GM18519 (cell line): ENCODE results near the gene TINAG.
"Not testable (repeated sequence)": the region's sequence is repeated elsewhere in the genome, so short reads cannot be mapped to it uniquely, and the experiment has no call there.

ENCODE experiments used
- ATAC-seq: cut with Tn5 transposase; IDR thresholded peaks from one replicate; pipeline ENCODE4 v1.9.1; 2021; ENCODE audit warnings: mild to moderate bottlenecking, moderate library complexity; ENCODE audit not compliant: unreplicated experiment, low FRiP score

TINAG gene

DNA sequence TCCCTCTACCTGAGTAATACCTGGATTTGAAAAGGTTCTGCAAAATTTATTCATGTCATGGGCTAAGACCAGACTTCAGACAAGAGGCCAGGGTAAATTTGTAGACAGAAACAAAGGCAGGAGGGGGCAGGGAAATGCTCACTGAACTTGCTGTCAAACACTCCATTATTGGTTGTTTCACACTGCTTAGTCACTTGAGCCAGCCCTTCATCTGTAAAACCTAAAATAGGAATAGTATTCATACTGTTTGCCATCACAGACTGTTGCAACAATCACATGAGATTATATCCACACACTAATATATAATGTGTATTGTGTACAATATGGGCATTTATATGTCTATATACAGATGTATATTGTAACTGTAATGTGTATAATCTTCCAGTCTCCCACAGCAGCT is 6.5 kb upstream of the TINAG start:
- ATAC-seq, result no peak

- ATAC-seq, result no peak
Observed at GRCh38 chr6:54307439-54307910, 766 bp upstream of the TINAG start.

GRCh38 chr6:54308986-54309315 is 710 bp downstream of the TINAG start:
- ATAC-seq, result no peak

DNA sequence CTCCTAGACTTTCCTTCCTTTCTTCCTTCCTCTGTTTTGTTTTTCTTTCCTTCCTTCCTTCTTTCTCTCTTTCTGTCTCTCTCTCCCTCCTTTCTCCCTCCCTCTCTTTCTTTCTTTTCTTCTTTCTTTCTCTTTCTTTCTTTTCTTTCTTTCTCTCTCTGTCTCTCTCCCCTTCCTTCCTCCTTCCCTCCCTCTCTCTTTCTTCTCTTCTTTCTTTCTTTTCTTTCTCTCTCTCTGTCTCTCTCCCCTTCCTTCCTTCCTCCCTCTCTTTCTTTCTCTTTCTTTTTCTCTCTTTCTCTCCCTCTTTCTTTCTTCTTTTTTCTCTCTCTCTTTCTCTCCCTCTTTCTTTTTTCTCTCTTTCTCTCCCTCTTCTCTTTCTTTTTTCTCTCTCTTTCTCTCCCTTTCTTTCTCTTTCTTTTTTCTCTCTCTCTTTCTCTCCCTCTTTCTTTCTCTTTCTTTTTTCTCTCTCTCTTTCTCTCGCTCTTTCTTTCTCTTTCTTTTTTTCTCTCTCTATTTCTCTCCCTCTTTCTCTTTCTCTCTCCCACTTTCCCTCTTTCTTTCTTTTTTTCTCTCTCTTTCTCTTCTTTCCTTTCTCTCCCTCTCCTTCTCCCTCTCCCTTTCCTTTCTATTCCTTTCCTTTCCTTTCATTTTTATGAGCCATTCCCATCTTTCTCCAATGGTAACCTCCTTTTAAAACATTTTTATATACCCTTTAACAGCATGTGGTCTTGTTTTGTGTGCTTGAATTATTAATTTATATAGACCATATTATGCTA is 2.3 kb downstream of the TINAG start:
- ATAC-seq, result no peak

- no peak for ATAC-seq
Observed at GRCh38 chr6:54315656-54316055, 7.4 kb downstream of the TINAG start.

DNA sequence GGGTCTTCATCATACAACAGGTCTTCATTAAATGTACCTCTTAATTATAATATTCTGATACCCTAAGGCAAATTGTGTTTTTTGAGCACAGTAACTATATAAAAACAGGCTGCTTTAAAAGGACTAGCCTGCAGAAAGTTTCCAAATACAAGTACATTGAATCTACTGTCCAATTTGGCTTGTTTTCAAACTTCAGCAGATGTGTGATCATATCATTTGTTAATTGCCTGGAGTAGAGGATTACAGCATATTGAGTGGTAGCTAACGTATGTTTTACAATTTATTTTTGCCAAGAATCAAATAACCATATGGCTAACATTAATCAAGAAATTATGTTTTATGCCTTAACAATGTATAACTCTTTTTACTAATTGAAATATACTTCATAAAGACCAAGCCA is 12.6 kb downstream of the TINAG start:
- ATAC-seq, result no peak

- no peak for ATAC-seq
Observed at GRCh38 chr6:54327631-54328030, 19.4 kb downstream of the TINAG start.

DNA sequence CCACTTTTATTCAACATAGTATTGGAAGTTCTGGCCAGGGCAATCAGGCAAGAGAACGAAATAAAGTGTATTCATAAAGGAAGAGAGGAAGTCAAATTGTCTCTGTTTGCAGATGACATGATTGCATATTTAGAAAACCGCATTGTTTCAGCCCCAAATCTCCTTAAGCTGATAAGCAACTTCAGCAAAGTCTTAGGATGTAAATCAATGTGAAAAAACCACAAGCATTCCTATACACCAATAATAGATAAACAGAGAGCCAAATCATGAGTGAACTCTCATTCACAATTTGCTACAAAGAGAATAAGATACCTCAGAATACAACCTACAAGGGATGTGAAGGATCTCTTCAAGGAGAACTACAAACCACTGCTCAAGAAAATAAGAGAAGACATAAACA is 23.3 kb downstream of the TINAG start:
- not testable (repeated sequence) for ATAC-seq

- no peak for ATAC-seq
Observed at GRCh38 chr6:54335871-54336270, 27.6 kb downstream of the TINAG start.

- no peak for ATAC-seq
Observed at GRCh38 chr6:54353975-54354374, 45.7 kb downstream of the TINAG start.

DNA sequence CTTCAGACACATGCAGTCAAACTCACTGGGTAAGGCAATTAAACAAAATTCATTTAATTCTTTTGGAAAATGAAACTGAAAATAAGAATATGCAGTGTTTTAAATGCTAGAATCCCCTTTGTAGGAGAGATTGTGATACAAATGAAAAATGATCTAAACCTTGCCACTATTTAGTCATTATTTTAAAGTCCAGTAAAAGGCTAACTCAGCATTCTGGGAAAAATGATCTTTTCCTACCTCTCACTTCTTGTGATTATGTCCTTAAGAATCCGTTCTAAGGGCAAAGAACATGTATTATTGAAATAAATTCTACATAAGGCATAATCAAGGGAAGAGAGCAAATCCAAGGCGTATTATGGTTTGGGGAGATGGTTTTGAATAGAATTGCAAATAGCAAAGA is 46.4 kb downstream of the TINAG start:
- ATAC-seq, result no peak

- no peak for ATAC-seq
Observed at GRCh38 chr6:54357141-54357540, 48.9 kb downstream of the TINAG start.

DNA sequence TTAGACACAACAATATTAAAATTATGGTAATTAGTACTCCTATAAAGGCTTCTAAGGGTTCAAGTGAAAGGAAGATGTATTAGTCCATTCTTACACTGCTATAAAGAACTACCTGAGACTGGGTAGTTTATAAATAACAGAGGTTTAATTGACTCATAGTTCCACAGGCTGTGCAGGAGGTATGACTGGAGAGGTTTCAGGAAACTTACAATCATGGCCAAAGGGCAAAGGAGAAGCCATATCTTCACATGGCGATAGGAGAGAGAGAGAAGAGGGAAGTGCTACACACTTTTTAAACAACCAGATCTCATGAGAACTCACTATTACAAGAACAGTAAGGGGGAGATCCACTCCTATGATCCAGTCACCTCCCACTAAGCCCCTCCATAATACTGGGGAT is 52.9 kb downstream of the TINAG start:
- ATAC-seq, result no peak

DNA sequence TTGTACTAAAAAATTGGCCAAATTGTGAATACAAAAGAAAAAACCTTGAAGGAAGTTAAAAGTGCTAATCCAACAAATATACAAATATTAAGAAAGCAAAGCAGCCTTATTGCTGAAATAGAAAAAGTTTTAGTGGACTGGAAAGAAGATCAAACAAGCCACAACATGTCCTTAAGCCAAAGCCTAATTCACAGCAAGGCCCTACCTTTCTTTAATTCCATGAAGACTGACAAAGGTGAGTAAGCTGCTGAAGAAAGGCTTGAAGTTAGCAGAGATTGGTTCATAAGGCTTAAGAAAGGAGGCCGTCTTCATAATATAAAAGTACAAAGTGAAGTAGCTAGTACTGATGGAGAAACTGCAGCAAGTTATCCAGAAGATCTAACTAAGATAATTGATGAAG is 53.5 kb downstream of the TINAG start:
- no peak for ATAC-seq

GRCh38 chr6:54366667-54367327 is 58.6 kb downstream of the TINAG start:
- no peak for ATAC-seq

DNA sequence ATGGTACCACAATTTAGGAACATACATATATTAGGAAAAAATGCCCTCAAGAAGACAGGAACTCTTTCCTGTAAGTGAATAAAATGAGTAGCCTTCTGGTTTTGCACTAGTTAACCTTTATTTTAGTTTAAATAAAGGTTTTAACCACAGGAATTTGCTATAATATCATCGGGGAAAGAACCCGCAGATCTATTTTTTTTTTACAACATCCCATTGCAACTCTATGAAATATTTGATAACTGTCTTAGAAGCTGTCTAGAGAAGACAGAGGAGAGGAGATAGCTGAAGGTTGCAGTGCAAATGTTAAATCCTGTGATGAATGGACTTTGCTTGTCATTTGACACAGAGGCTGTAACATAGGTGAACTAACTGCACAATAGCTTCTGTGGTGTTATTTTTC is 69.5 kb downstream of the TINAG start:
- no peak for ATAC-seq

DNA sequence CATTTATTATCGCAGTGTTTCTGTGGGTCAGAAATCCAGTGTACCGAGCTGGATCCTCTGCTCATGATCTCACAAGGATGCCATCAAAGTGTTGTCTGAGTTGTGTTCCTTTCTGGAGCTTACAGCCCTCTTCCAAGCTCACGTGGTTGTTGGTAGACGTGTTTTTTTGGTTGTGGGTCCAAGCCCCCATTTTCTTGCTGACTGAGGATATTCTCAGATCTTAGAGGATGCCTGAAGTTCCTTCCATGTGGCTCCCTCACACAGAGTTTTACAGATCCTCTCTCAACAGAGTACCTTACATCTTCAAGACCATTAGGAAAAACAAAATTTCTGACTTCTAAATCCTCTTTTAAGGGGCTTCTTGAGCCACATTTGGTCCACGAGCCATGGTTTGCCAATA is 78.1 kb downstream of the TINAG start:
- ATAC-seq, result no peak

DNA sequence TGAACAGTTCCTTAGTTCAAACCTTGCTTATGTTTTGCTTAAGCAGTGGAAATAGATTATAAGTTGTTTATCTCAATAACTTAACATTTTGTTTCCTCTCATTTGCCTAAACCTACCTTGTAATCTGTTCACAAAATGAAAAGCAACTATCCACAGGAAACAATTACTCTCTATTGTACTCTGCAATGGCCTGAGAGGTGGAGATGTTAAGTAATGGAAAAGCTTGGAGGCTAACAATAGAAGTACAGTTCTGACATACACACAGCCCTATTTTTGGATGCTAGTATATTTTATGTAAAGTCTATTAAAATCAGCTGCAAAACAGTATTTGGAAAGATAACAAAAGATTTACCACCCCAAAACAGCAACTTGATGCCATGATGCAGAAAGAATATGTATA is 82.1 kb downstream of the TINAG start:
- no peak for ATAC-seq

- ATAC-seq, result no peak
Observed at GRCh38 chr6:54391577-54391976, 83.3 kb downstream of the TINAG start.

DNA sequence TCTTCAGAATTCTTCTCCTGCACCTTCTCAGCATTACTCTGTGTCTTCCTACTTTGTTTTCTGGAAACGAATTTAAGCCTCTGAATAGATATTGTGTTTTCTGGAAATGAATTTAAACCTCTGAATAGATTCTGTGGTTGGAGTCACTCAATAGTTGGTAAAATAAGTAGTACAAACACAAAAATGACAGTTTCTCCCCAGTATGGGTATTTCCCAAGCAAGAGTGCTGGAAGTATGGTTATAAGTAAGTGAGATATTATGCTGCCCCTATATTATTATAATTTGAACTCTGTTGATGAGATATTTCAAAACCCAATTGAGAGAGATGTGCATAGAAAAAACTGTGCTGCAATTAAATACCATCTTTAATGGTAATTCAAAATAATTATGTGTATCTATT is 94.9 kb downstream of the TINAG start:
- no peak for ATAC-seq

DNA sequence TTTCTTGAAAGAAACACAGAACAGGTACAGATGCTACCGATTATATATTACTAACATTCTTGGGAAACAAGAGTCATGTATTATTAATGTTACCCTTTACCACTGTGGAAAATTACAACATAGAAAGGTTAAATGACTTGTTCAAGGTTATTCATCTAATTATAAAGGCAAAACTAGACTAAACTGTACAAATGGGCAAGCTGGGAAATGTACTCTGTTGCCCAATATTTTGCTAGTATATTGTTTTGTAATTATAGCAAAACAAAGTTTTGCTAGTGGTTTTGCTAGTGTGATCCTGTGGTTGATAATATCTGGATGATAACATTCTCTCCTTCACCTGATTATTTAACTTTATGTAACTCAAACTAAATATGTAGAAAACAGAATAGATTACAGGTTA is 96.5 kb downstream of the TINAG start:
- ATAC-seq, result no peak

- no peak for ATAC-seq
Observed at GRCh38 chr6:54411767-54412166, 103.5 kb downstream of the TINAG start.
